ENCODE data around the gene SNX19. TPM values are rescaled to one million over a fixed set of nuclear protein-coding genes. Genes with fewer than 3 reads are reported as not detected.

Gene SNX19
- total RNA-seq, 2 experiments from 2014 or later: 41.7 to 43.7 TPM

- no peak for DNase-seq
These were observed 74.3 kb downstream of the SNX19 start for GRCh38 chr11:130842001-130842400.

GRCh38 chr11:130840679-130841078, 75.6 kb downstream of the SNX19 start:
- no peak overlapping the region for H3K4me3 Mint-ChIP-seq
- no peak for DNase-seq
- CTCF ChIA-PET: interaction anchor here (1.3 kb wide), 1 partner anchor 13 kb away, joined by 3 read pairs; no protein-coding TSS in a partner anchor
- POLR2A ChIA-PET: no interaction called here
- H3K4me1 Mint-ChIP-seq: no peaks in the 10 kb centered on the region
- H3K9me3 Mint-ChIP-seq: peaks cover 10% of the 10 kb centered on the region
- H3K27me3 Mint-ChIP-seq: peaks cover 20% of the 10 kb centered on the region
- no peak overlapping the region for H3K27ac Mint-ChIP-seq
- H3K36me3 Mint-ChIP-seq (ENCODE audit: low read depth): no peaks in the 10 kb centered on the region

More at GRCh38 chr11:130842001-130842400, 74.3 kb downstream of the SNX19 start:
- POLR2A ChIA-PET: no interaction called here
- peaks cover 5% of the 10 kb centered on the region for H3K9me3 Mint-ChIP-seq
- no peaks in the 10 kb centered on the region for H3K36me3 Mint-ChIP-seq (ENCODE audit: low read depth)
- no peak overlapping the region for H3K27ac Mint-ChIP-seq
- peaks cover 14% of the 10 kb centered on the region for H3K27me3 Mint-ChIP-seq
- no peaks in the 10 kb centered on the region for H3K4me1 Mint-ChIP-seq
- H3K4me3 Mint-ChIP-seq: no peak overlapping the region
- CTCF ChIA-PET: interaction anchor here (1.3 kb wide), 1 partner anchor 14 kb away, joined by 3 read pairs; no protein-coding TSS in a partner anchor

- no peak overlapping the region for H3K4me3 Mint-ChIP-seq
- peaks cover 22% of the 10 kb centered on the region for H3K27me3 Mint-ChIP-seq
- H3K36me3 Mint-ChIP-seq (ENCODE audit: low read depth): no peaks in the 10 kb centered on the region
- peaks cover 10% of the 10 kb centered on the region for H3K9me3 Mint-ChIP-seq
- ChIA-PET POLR2A (no interaction called here), CTCF (interaction anchor here (0.8 to 1.1 kb wide), 2 partner anchors 405 to 408 kb away, joined by 3 read pairs; no protein-coding TSS in a partner anchor)
- no peak for DNase-seq
- no peaks in the 10 kb centered on the region for H3K4me1 Mint-ChIP-seq
- H3K27ac Mint-ChIP-seq: no peak overlapping the region
These were observed 76.2 kb downstream of the SNX19 start for GRCh38 chr11:130839981-130840666.

- H3K4me1 Mint-ChIP-seq: no peaks in the 10 kb centered on the region
- H3K36me3 Mint-ChIP-seq (ENCODE audit: low read depth): no peaks in the 10 kb centered on the region
- no peak overlapping the region for H3K27ac Mint-ChIP-seq
- ChIA-PET POLR2A (no interaction called here), CTCF (no interaction called here)
- peaks cover 27% of the 10 kb centered on the region for H3K27me3 Mint-ChIP-seq
- peaks cover 10% of the 10 kb centered on the region for H3K9me3 Mint-ChIP-seq
- DNase-seq: no peak
- H3K4me3 Mint-ChIP-seq: no peak overlapping the region
These were observed 79.1 kb downstream of the SNX19 start for GRCh38 chr11:130837194-130837593.

GRCh38 chr11:130834886-130835285, 81.4 kb downstream of the SNX19 start:
- no peaks in the 10 kb centered on the region for H3K36me3 Mint-ChIP-seq (ENCODE audit: low read depth)
- CTCF ChIA-PET: no interaction called here
- H3K4me3 Mint-ChIP-seq: no peak overlapping the region
- no peak overlapping the region for H3K27ac Mint-ChIP-seq
- POLR2A ChIA-PET: no interaction called here
- H3K9me3 Mint-ChIP-seq: peaks cover 10% of the 10 kb centered on the region
- H3K27me3 Mint-ChIP-seq: peaks cover 20% of the 10 kb centered on the region
- no peak for DNase-seq
- H3K4me1 Mint-ChIP-seq: no peaks in the 10 kb centered on the region

- peaks cover 14% of the 10 kb centered on the region for H3K27me3 Mint-ChIP-seq
- H3K4me1 Mint-ChIP-seq: no peaks in the 10 kb centered on the region
- ChIA-PET CTCF (no interaction called here), POLR2A (no interaction called here)
- no peaks in the 10 kb centered on the region for H3K36me3 Mint-ChIP-seq (ENCODE audit: low read depth)
- no peak overlapping the region for H3K27ac Mint-ChIP-seq
- DNase-seq: no peak
- H3K9me3 Mint-ChIP-seq: peaks cover 6% of the 10 kb centered on the region
- no peak overlapping the region for H3K4me3 Mint-ChIP-seq
These were observed 83.5 kb downstream of the SNX19 start for GRCh38 chr11:130832566-130833425.

GRCh38 chr11:130831976-130832375, 84.3 kb downstream of the SNX19 start:
- Mint-ChIP-seq H3K27me3 (peaks cover 14% of the 10 kb centered on the region), H3K9me3 (peaks cover 4% of the 10 kb centered on the region), H3K4me3 (no peak overlapping the region), H3K36me3 (ENCODE audit: low read depth) (no peaks in the 10 kb centered on the region), H3K4me1 (no peaks in the 10 kb centered on the region), H3K27ac (no peak overlapping the region)
- ChIA-PET CTCF (no interaction called here), POLR2A (no interaction called here)
- no peak for DNase-seq

- H3K27ac Mint-ChIP-seq: no peak overlapping the region
- H3K4me1 Mint-ChIP-seq: no peaks in the 10 kb centered on the region
- CTCF ChIA-PET: interaction anchor here (1.2 kb wide), 1 partner anchor 31 kb away, joined by 4 read pairs; no protein-coding TSS in a partner anchor
- H3K4me3 Mint-ChIP-seq: no peak overlapping the region
- H3K36me3 Mint-ChIP-seq (ENCODE audit: low read depth): no peaks in the 10 kb centered on the region
- no peak for DNase-seq
- POLR2A ChIA-PET: no interaction called here
- H3K9me3 Mint-ChIP-seq: peaks cover under 1% of the 10 kb centered on the region
- peaks cover 12% of the 10 kb centered on the region for H3K27me3 Mint-ChIP-seq
These were observed 84.8 kb downstream of the SNX19 start for GRCh38 chr11:130831506-130831905.

- Mint-ChIP-seq H3K27me3 (peaks cover 8% of the 10 kb centered on the region), H3K4me1 (no peaks in the 10 kb centered on the region), H3K36me3 (ENCODE audit: low read depth) (no peaks in the 10 kb centered on the region), H3K9me3 (no peaks in the 10 kb centered on the region), H3K27ac (no peak overlapping the region), H3K4me3 (no peak overlapping the region)
- CTCF ChIA-PET: interaction anchor here (1.2 kb wide), 1 partner anchor 32 kb away, joined by 4 read pairs; no protein-coding TSS in a partner anchor
- POLR2A ChIA-PET: no interaction called here
- no peak for DNase-seq
These were observed 85.7 kb downstream of the SNX19 start for GRCh38 chr11:130830566-130830965.

- H3K9me3 Mint-ChIP-seq: no peaks in the 10 kb centered on the region
- H3K27ac Mint-ChIP-seq: no peak overlapping the region
- DNase-seq: no peak
- ChIA-PET POLR2A (no interaction called here), CTCF (interaction anchor here (1.2 kb wide), 1 partner anchor 32 kb away, joined by 4 read pairs; no protein-coding TSS in a partner anchor)
- no peaks in the 10 kb centered on the region for H3K4me1 Mint-ChIP-seq
- H3K27me3 Mint-ChIP-seq: peaks cover 7% of the 10 kb centered on the region
- no peak overlapping the region for H3K4me3 Mint-ChIP-seq
- no peaks in the 10 kb centered on the region for H3K36me3 Mint-ChIP-seq (ENCODE audit: low read depth)
These were observed 86.3 kb downstream of the SNX19 start for GRCh38 chr11:130829920-130830511.

- Mint-ChIP-seq H3K36me3 (ENCODE audit: low read depth) (no peaks in the 10 kb centered on the region), H3K4me1 (no peaks in the 10 kb centered on the region), H3K27me3 (peaks cover 3% of the 10 kb centered on the region), H3K27ac (no peak overlapping the region), H3K9me3 (no peaks in the 10 kb centered on the region), H3K4me3 (no peak overlapping the region)
- ChIA-PET CTCF (interaction anchor here (0.6 to 1.6 kb wide), 2 partner anchors 13 to 23 kb away, joined by 3 read pairs; no protein-coding TSS in a partner anchor), POLR2A (no interaction called here)
- no peak for DNase-seq
These were observed 87.5 kb downstream of the SNX19 start for GRCh38 chr11:130828741-130829140.

- ChIA-PET CTCF (interaction anchor here (1.6 to 2.9 kb wide), 2 partner anchors 14 to 34 kb away, joined by 3 to 8 read pairs; no protein-coding TSS in a partner anchor), POLR2A (no interaction called here)
- Mint-ChIP-seq H3K9me3 (no peaks in the 10 kb centered on the region), H3K27me3 (peaks cover 3% of the 10 kb centered on the region), H3K4me1 (no peaks in the 10 kb centered on the region), H3K4me3 (no peak overlapping the region), H3K36me3 (ENCODE audit: low read depth) (no peaks in the 10 kb centered on the region), H3K27ac (no peak overlapping the region)
- no peak for DNase-seq
These were observed 88.6 kb downstream of the SNX19 start for GRCh38 chr11:130827451-130828377.

Data from activated CD4-positive, alpha-beta T cell treated with anti-CD3 and anti-CD28 coated beads, Interleukin-2, amount 10 ng/mL, durations not matched to agents 7 days and 5 days (primary cell).